CD14-positive monocyte (primary cell): Measurements from ENCODE around the gene GRK4. TPM values are rescaled to one million over a fixed set of nuclear protein-coding genes. Genes with fewer than 3 reads are reported as not detected.

Experiments
- DNase-seq, 3 donors: peaks; one replicate each; pipeline ENCODE4 v3.0.0-alpha.2; 2011 to 2022
- H2AFZ ChIP-seq: 2 replicates; pipeline ENCODE4 v1.6.0; 2012; ENCODE audit warnings: mild to moderate bottlenecking, low read depth, low read length, inconsistent platforms; ENCODE audit not compliant: insufficient read depth, poor library complexity, severe bottlenecking
- H3K27ac ChIP-seq, 2 donors: 1 replicate in 1 of 2; 2 replicates in 1 of 2; pipeline ENCODE4 v1.5.1; 2012 to 2013; ENCODE audit warnings: low read length in 2 of 2, control low read depth in 1 of 2, inconsistent platforms in 1 of 2, low read depth in 1 of 2, mild to moderate bottlenecking in 1 of 2
- H3K27me3 ChIP-seq, 2 donors: one replicate each; pipeline versions ENCODE4 v1.6.0 to v1.6.1; 2011 to 2013; ENCODE audit warnings: low read length in 2 of 2; ENCODE audit not compliant: control insufficient read depth in 2 of 2, insufficient read depth in 2 of 2
- H3K36me3 ChIP-seq, 2 donors: replicated peaks in 1 of 2; 1 replicate in 1 of 2; 2 replicates in 1 of 2; pipeline versions ENCODE4 v1.5.1 to v1.6.1; 2012 to 2013; ENCODE audit warnings: low read length in 2 of 2, control low read depth in 1 of 2, inconsistent platforms in 1 of 2, mild to moderate bottlenecking in 1 of 2; ENCODE audit not compliant: insufficient read depth in 2 of 2, control insufficient read depth in 1 of 2
- H3K4me1 ChIP-seq, 2 donors: 1 replicate in 1 of 2; 2 replicates in 1 of 2; pipeline versions ENCODE4 v1.5.1 to v1.6.1; 2012 to 2013; ENCODE audit warnings: low read length in 2 of 2, control low read depth in 1 of 2, inconsistent platforms in 1 of 2, mild to moderate bottlenecking in 1 of 2, moderate library complexity in 1 of 2; ENCODE audit not compliant: insufficient read depth in 2 of 2, control insufficient read depth in 1 of 2
- H3K4me2 ChIP-seq: replicated peaks from 2 replicates; pipeline ENCODE3; 2012; ENCODE audit warnings: low read length, moderate library complexity, mild to moderate bottlenecking; ENCODE audit not compliant: poor library complexity, severe bottlenecking; ENCODE audit errors: extremely low read depth
- H3K4me3 ChIP-seq, 3 experiments: fragments of 200-600 bp in 1 of 3; sonication (generic) in 1 of 3; replicated peaks in 1 of 3; 1 replicate in 2 of 3; 2 replicates in 1 of 3; pipeline ENCODE4 v1.5.1; 2011 to 2013; ENCODE audit warnings: low read length in 3 of 3, mild to moderate bottlenecking in 3 of 3, control low read depth in 2 of 3, low read depth in 2 of 3, inconsistent platforms in 1 of 3, moderate library complexity in 1 of 3
- H3K79me2 ChIP-seq: 2 replicates; pipeline ENCODE4 v1.6.0; 2012; ENCODE audit warnings: mild to moderate bottlenecking, control low read depth, inconsistent platforms, low read length, moderate library complexity; ENCODE audit not compliant: insufficient read depth
- H3K9ac ChIP-seq: 2 replicates; pipeline ENCODE4 v1.6.0; 2017; ENCODE audit warnings: low read length, mild to moderate bottlenecking; ENCODE audit not compliant: insufficient read depth, poor library complexity, severe bottlenecking
- H3K9me3 ChIP-seq, 2 donors: replicated peaks in 1 of 2; 1 replicate in 1 of 2; 2 replicates in 1 of 2; pipeline versions ENCODE4 v1.5.1 to v1.6.1; 2012 to 2013; ENCODE audit warnings: low read length in 2 of 2, control low read depth in 1 of 2; ENCODE audit not compliant: control insufficient read depth in 1 of 2, insufficient read depth in 1 of 2
- H4K20me1 ChIP-seq: 2 replicates; pipeline ENCODE4 v1.6.0; 2012; ENCODE audit warnings: mild to moderate bottlenecking, low read length, control low read depth, moderate library complexity; ENCODE audit not compliant: insufficient read depth
- H3K27ac Mint-ChIP-seq, 7 donors: one replicate each; pipeline ENCODE4 v1.8.0; 2020; ENCODE audit warnings: mild to moderate bottlenecking in 7 of 7, mixed read lengths in 7 of 7, moderate library complexity in 6 of 7, inconsistent platforms in 2 of 7
- H3K27me3 Mint-ChIP-seq, 3 donors: one replicate each; pipeline ENCODE4 v1.8.0; 2021 to 2022; ENCODE audit warnings: low read depth in 3 of 3, mild to moderate bottlenecking in 3 of 3, mixed read lengths in 3 of 3, moderate library complexity in 3 of 3, inconsistent platforms in 1 of 3
- H3K36me3 Mint-ChIP-seq, 2 donors: one replicate each; pipeline ENCODE4 v1.8.0; 2020; ENCODE audit warnings: mixed read lengths in 2 of 2, inconsistent platforms in 1 of 2, mild to moderate bottlenecking in 1 of 2
- H3K4me1 Mint-ChIP-seq: one replicate; pipeline ENCODE4 v1.8.0; 2020; ENCODE audit warnings: mild to moderate bottlenecking, mixed read lengths
- H3K4me3 Mint-ChIP-seq, 2 donors: one replicate each; pipeline ENCODE4 v1.8.0; 2020; ENCODE audit warnings: mild to moderate bottlenecking in 2 of 2, mixed read lengths in 2 of 2, moderate library complexity in 1 of 2
- H3K9me3 Mint-ChIP-seq, 7 donors: one replicate each; pipeline ENCODE4 v1.8.0; 2020 to 2022; ENCODE audit warnings: mixed read lengths in 7 of 7, mild to moderate bottlenecking in 6 of 7, moderate library complexity in 6 of 7, inconsistent platforms in 2 of 7
- WGBS: methylation state at CpG from one replicate; pipeline ENCODE4 v1.1.5; 2013; ENCODE audit warnings: missing lambda C conversion rate; ENCODE audit not compliant: insufficient coverage; 5-methylcytosine and 5-hydroxymethylcytosine counted together
- intact Hi-C, 2 donors: fragments of 100-400 bp; cut with micrococcal nuclease; formaldehyde crosslinking; loops; one replicate each; pipeline versions ENCODE4 v1.15.0 to v1.15.1; 2023
- polyA plus RNA-seq, 3 donors: library from polyadenylated mRNA; depleted of rRNA in 1 of 3; unstranded in 2 of 3; stranded (reverse) in 1 of 3; fragments of 300-500 nt in 2 of 3; fragments of >200 nt in 1 of 3; fragmentation: Illumina TruSeq in 2 of 3; gene quantifications; 1 replicate in 2 of 3; 2 replicates in 1 of 3; pipeline ENCODE4 v1.2.3, GENCODE V29; 2012 to 2021
- TF ChIP-seq, protein P1 (sequence below): fragments of 200-600 bp; IDR thresholded peaks from one replicate; pipeline ENCODE4 v1.8.0; 2022; ENCODE audit warnings: antibody characterized with exemption, mild to moderate bottlenecking

GRK4 gene
- polyA plus RNA-seq, 3 donors, result 1.1 to 1.2 (median 1.2) TPM

DNA sequence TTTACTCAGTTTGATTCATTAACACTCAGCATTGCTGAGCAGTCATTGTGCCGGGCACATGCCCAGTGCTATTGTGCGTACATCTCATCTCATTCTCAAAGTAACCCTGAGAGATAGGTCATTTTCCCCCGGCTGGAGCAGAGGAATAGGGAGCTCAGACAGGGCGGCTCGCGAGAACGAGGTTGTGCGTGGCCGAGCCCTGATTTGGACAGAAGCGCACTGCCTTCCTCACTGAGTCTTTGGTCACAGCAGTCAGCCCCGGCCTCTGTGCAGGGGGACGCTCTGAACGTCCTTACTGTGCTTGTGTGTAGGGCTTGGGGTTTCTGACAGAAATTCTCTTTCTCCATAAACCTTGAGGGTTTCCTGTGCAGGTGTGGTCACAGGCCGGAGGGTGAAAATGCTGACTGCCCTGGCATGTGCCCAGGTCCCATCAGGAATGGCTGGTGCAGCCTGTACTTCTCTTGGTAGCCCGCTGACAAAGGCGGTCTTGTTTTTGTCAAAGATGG is 39.6 kb upstream of the GRK4 start:
- no peak overlapping the region for H3K4me2 ChIP-seq
- Mint-ChIP-seq H3K4me1 (peaks cover 13% of the 10 kb centered on the region), H3K27me3 (peaks cover 0 to 5% (median 2%) of the 10 kb centered on the region in 3 donors), H3K4me3 (no peak overlapping the region), H3K9me3 (peaks cover 0 to 9% (median 3%) of the 10 kb centered on the region in 7 donors), H3K27ac (peak overlapping the region in 1 of 7 donors; percentile 34), H3K36me3 (peaks cover 85 to 100% of the 10 kb centered on the region in 2 donors)
- peaks cover 7% of the 10 kb centered on the region for H3K79me2 ChIP-seq
- peaks cover 4 to 6% of the 10 kb centered on the region in 2 donors for H3K4me1 ChIP-seq
- H3K27me3 ChIP-seq, result no peaks in the 10 kb centered on the region
- H3K9me3 ChIP-seq, result no peaks in the 10 kb centered on the region
- intact Hi-C loops, result no loop called here
- TF ChIP-seq, protein P1, sequence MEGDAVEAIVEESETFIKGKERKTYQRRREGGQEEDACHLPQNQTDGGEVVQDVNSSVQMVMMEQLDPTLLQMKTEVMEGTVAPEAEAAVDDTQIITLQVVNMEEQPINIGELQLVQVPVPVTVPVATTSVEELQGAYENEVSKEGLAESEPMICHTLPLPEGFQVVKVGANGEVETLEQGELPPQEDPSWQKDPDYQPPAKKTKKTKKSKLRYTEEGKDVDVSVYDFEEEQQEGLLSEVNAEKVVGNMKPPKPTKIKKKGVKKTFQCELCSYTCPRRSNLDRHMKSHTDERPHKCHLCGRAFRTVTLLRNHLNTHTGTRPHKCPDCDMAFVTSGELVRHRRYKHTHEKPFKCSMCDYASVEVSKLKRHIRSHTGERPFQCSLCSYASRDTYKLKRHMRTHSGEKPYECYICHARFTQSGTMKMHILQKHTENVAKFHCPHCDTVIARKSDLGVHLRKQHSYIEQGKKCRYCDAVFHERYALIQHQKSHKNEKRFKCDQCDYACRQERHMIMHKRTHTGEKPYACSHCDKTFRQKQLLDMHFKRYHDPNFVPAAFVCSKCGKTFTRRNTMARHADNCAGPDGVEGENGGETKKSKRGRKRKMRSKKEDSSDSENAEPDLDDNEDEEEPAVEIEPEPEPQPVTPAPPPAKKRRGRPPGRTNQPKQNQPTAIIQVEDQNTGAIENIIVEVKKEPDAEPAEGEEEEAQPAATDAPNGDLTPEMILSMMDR, result no peak
- peaks cover 50% of the 10 kb centered on the region for H4K20me1 ChIP-seq
- 91% methylated on average over 12 of the region's 16 CpGs for WGBS
- H3K9ac ChIP-seq, result no peak overlapping the region
- no peak overlapping the region for H3K27ac ChIP-seq
- DNase-seq, result no peak
- no peak overlapping the region for H3K4me3 ChIP-seq
- H2AFZ ChIP-seq, result no peak overlapping the region
- H3K36me3 ChIP-seq, result peaks cover 67 to 94% of the 10 kb centered on the region in 2 donors

DNA sequence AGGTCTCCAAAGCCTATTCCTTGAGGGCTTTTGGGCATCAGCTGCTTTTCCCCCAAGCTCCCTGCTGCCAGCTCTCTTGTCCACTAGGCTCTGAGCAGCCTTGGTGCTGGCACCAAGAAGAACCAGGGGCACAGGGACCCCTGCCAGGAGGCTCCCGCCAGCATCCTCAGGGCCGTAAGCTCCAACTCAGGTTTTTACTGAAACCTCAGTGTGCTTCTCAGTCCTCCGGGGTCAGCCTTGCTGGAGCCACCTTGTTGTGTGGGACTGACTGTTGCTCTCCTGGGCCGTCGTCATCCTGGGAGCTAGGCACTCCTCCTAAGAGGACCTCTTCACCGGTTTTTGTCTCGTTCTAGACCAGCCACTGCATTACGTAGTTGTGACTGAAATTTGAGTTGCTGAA is 39.1 kb upstream of the GRK4 start:
- Histone ChIP-seq H2AFZ (no peak overlapping the region), H3K9me3 (no peaks in the 10 kb centered on the region), H3K4me1 (peaks cover 4 to 6% of the 10 kb centered on the region in 2 donors), H4K20me1 (peaks cover 51% of the 10 kb centered on the region), H3K4me2 (no peak overlapping the region), H3K4me3 (no peak overlapping the region), H3K27me3 (no peaks in the 10 kb centered on the region), H3K9ac (no peak overlapping the region), H3K27ac (no peak overlapping the region), H3K79me2 (peaks cover 7% of the 10 kb centered on the region), H3K36me3 (peaks cover 71 to 95% of the 10 kb centered on the region in 2 donors)
- H3K9me3 Mint-ChIP-seq, result peaks cover 0 to 6% (median 3%) of the 10 kb centered on the region in 7 donors
- H3K4me3 Mint-ChIP-seq, result no peak overlapping the region
- WGBS, result 100% methylated on average over 5 of the region's 8 CpGs
- peaks cover 13% of the 10 kb centered on the region for H3K4me1 Mint-ChIP-seq
- peak overlapping the region in 2 of 7 donors; percentile 46 to 58 for H3K27ac Mint-ChIP-seq
- TF ChIP-seq, protein P1, result no peak
- intact Hi-C loops, result no loop called here
- H3K27me3 Mint-ChIP-seq, result peaks cover 0 to 5% (median 2%) of the 10 kb centered on the region in 3 donors
- DNase-seq, result no peak
- H3K36me3 Mint-ChIP-seq, result peaks cover 86 to 100% of the 10 kb centered on the region in 2 donors
